SK-N-SH (cell line): ENCODE measurements around the gene ZNF615.

ENCODE experiments used
- CTCF ChIP-seq: fragments of 200-600 bp; sonication (generic); IDR thresholded peaks from 2 replicates; pipeline ENCODE4 v1.6.1; 2017; ENCODE audit warnings: antibody characterized with exemption, mild to moderate bottlenecking, moderate library complexity
- FOSL2 ChIP-seq: IDR thresholded peaks from 2 replicates; pipeline ENCODE4 v1.4.0; 2012; ENCODE audit warnings: low read depth, mild to moderate bottlenecking, moderate library complexity, borderline replicate concordance
- IRF3 ChIP-seq: fragments of 150-350 bp; IDR thresholded peaks from 2 replicates; pipeline ENCODE4 v1.6.1; 2016; ENCODE audit warnings: mild to moderate bottlenecking, low read depth, low read length
- MAX ChIP-seq: IDR thresholded peaks from 2 replicates; pipeline ENCODE4 v1.4.0; 2012; ENCODE audit warnings: low read depth
- POLR2AphosphoS5 ChIP-seq: IDR thresholded peaks from 2 replicates; pipeline ENCODE4 v1.6.1; 2012; ENCODE audit warnings: low read depth, low read length
- RAD21 ChIP-seq: IDR thresholded peaks from 2 replicates; pipeline ENCODE4 v1.6.1; 2012; ENCODE audit warnings: mild to moderate bottlenecking, low read length
- RCOR1 ChIP-seq: fragments of 150-350 bp; IDR thresholded peaks from 2 replicates; pipeline ENCODE4 v1.6.1; 2017; ENCODE audit warnings: antibody characterized with exemption, low read length
- SIN3A ChIP-seq: IDR thresholded peaks from 2 replicates; pipeline ENCODE4 v1.6.1; 2012; ENCODE audit warnings: low read depth, mild to moderate bottlenecking, low read length, moderate library complexity, borderline replicate concordance
- TEAD4 ChIP-seq: IDR thresholded peaks from 2 replicates; pipeline ENCODE4 v1.4.0; 2012; ENCODE audit warnings: mild to moderate bottlenecking, borderline replicate concordance; ENCODE audit not compliant: insufficient read depth
- YY1 ChIP-seq: IDR thresholded peaks from 2 replicates; pipeline ENCODE4 v1.4.0; 2012; ENCODE audit warnings: low read depth, mild to moderate bottlenecking

GRCh38 chr19:51983361-51983760 lies 24.6 kb downstream of the ZNF615 start:
- TF ChIP-seq SIN3A (no peak), CTCF (no peak), RAD21 (no peak), YY1 (no peak), TEAD4 (no peak), FOSL2 (no peak), RCOR1 (no peak), MAX (no peak), IRF3 (no peak), POLR2AphosphoS5 (no peak)
